Activated naive CD8-positive, alpha-beta T cell treated with anti-CD3 and anti-CD28 coated beads for 36 hours (primary cell): ENCODE data around the gene IPO4. TPM values are rescaled to one million over a fixed set of nuclear protein-coding genes. Genes with fewer than 3 reads are reported as not detected.

Experiments
- DNase-seq: peaks from one replicate; pipeline ENCODE4 v3.0.0; 2021
- H3K27ac Mint-ChIP-seq: one replicate; pipeline ENCODE4 v1.8.0; 2022; ENCODE audit warnings: mild to moderate bottlenecking, moderate library complexity, mixed read lengths
- H3K27me3 Mint-ChIP-seq: one replicate; pipeline ENCODE4 v1.8.0; 2022; ENCODE audit warnings: mild to moderate bottlenecking, mixed read lengths
- H3K36me3 Mint-ChIP-seq: one replicate; pipeline ENCODE4 v1.8.0; 2021; ENCODE audit warnings: mild to moderate bottlenecking, mixed read lengths
- H3K4me1 Mint-ChIP-seq: one replicate; pipeline ENCODE4 v1.8.0; 2021; ENCODE audit warnings: mixed read lengths
- H3K4me3 Mint-ChIP-seq: one replicate; pipeline ENCODE4 v1.8.0; 2022; ENCODE audit warnings: mild to moderate bottlenecking, moderate library complexity, mixed read lengths
- H3K9me3 Mint-ChIP-seq: one replicate; pipeline ENCODE4 v1.8.0; 2022; ENCODE audit warnings: mixed read lengths
- total RNA-seq, 2 experiments: library from RNA; stranded (reverse); gene quantifications; one replicate each; pipeline ENCODE4 v1.2.3, GENCODE V29; 2021

The IPO4 gene
- total RNA-seq, 2 experiments from 2014 or later, result 152 to 161 TPM

GRCh38 chr14:24177041-24177825 is 11.4 kb downstream of the IPO4 start:
- H3K4me1 Mint-ChIP-seq, result peaks cover 8% of the 10 kb centered on the region
- no peak for DNase-seq
- H3K4me3 Mint-ChIP-seq, result no peak overlapping the region
- H3K36me3 Mint-ChIP-seq, result peaks cover 8% of the 10 kb centered on the region
- H3K9me3 Mint-ChIP-seq, result no peaks in the 10 kb centered on the region
- H3K27me3 Mint-ChIP-seq, result no peaks in the 10 kb centered on the region
- H3K27ac Mint-ChIP-seq, result peak overlapping the region; percentile 6

- Mint-ChIP-seq H3K36me3 (peaks cover 10% of the 10 kb centered on the region), H3K27ac (no peak overlapping the region), H3K4me1 (peaks cover 11% of the 10 kb centered on the region), H3K9me3 (no peaks in the 10 kb centered on the region), H3K27me3 (no peaks in the 10 kb centered on the region), H3K4me3 (no peak overlapping the region)
- DNase-seq, result no peak
Measured at GRCh38 chr14:24176599-24176998, 12.0 kb downstream of the IPO4 start.

- DNase-seq, result no peak
- peaks cover 23% of the 10 kb centered on the region for H3K36me3 Mint-ChIP-seq
- no peaks in the 10 kb centered on the region for H3K27me3 Mint-ChIP-seq
- no peaks in the 10 kb centered on the region for H3K9me3 Mint-ChIP-seq
- peaks cover 18% of the 10 kb centered on the region for H3K4me1 Mint-ChIP-seq
- peak overlapping the region; percentile 25 for H3K27ac Mint-ChIP-seq
- H3K4me3 Mint-ChIP-seq, result peak overlapping the region; percentile 78
Measured at GRCh38 chr14:24172871-24173281, 15.7 kb downstream of the IPO4 start.

GRCh38 chr14:24172261-24172860 is 16.3 kb downstream of the IPO4 start:
- Mint-ChIP-seq H3K4me1 (peaks cover 18% of the 10 kb centered on the region), H3K27me3 (no peaks in the 10 kb centered on the region), H3K9me3 (no peaks in the 10 kb centered on the region), H3K4me3 (peak overlapping the region; percentile 78), H3K27ac (peak overlapping the region; percentile 54), H3K36me3 (peaks cover 26% of the 10 kb centered on the region)
- DNase-seq, result no peak

GRCh38 chr14:24171422-24172260 is 17.0 kb downstream of the IPO4 start, which contains the start of gene REC8:
TSS of gene REC8 (plus strand) at chr14:24172080. CDS start at chr14:24172553, 473 bp downstream.
- peak; percentile 83 for DNase-seq
- H3K4me3 Mint-ChIP-seq, result peak within 1 kb of the TSS; percentile 78
- peaks cover 22% of the 10 kb centered on the region for H3K4me1 Mint-ChIP-seq
- H3K9me3 Mint-ChIP-seq, result no peaks in the 10 kb centered on the region
- H3K27me3 Mint-ChIP-seq, result no peaks in the 10 kb centered on the region
- H3K36me3 Mint-ChIP-seq, result peaks cover 31% of the 10 kb centered on the region
- H3K27ac Mint-ChIP-seq, result peak within 1 kb of the TSS; percentile 83

GRCh38 chr14:24167469-24168114 is 21.0 kb downstream of the IPO4 start:
- peaks cover 36% of the 10 kb centered on the region for H3K4me1 Mint-ChIP-seq
- no peak for DNase-seq
- peak overlapping the region; percentile 44 for H3K27ac Mint-ChIP-seq
- no peaks in the 10 kb centered on the region for H3K27me3 Mint-ChIP-seq
- H3K9me3 Mint-ChIP-seq, result no peaks in the 10 kb centered on the region
- H3K36me3 Mint-ChIP-seq, result peaks cover 49% of the 10 kb centered on the region
- H3K4me3 Mint-ChIP-seq, result no peak overlapping the region

GRCh38 chr14:24165785-24166184 is 22.8 kb downstream of the IPO4 start:
- Mint-ChIP-seq H3K36me3 (peaks cover 55% of the 10 kb centered on the region), H3K9me3 (no peaks in the 10 kb centered on the region), H3K4me3 (no peak overlapping the region), H3K27ac (no peak overlapping the region), H3K4me1 (peaks cover 38% of the 10 kb centered on the region), H3K27me3 (peaks cover 6% of the 10 kb centered on the region)
- DNase-seq, result no peak

- H3K27me3 Mint-ChIP-seq, result peaks cover 6% of the 10 kb centered on the region
- no peaks in the 10 kb centered on the region for H3K9me3 Mint-ChIP-seq
- H3K27ac Mint-ChIP-seq, result peak overlapping the region; percentile 70
- no peak for DNase-seq
- H3K4me1 Mint-ChIP-seq, result peaks cover 47% of the 10 kb centered on the region
- H3K4me3 Mint-ChIP-seq, result no peak overlapping the region
- H3K36me3 Mint-ChIP-seq, result peaks cover 51% of the 10 kb centered on the region
Measured at GRCh38 chr14:24164518-24164991, 24.1 kb downstream of the IPO4 start.

- H3K4me1 Mint-ChIP-seq, result peaks cover 47% of the 10 kb centered on the region
- peaks cover 42% of the 10 kb centered on the region for H3K36me3 Mint-ChIP-seq
- peak; percentile 24 for DNase-seq
Measured at GRCh38 chr14:24162093-24162492, 26.5 kb downstream of the IPO4 start.

GRCh38 chr14:24160850-24161804 is 27.5 kb downstream of the IPO4 start, which contains the start of gene IRF9:
TSS of gene IRF9 (plus strand) at chr14:24161265. CDS start at chr14:24162145, 880 bp downstream.
- peak within 1 kb of the TSS; percentile 99 for H3K4me3 Mint-ChIP-seq
- peaks cover 41% of the 10 kb centered on the region for H3K4me1 Mint-ChIP-seq
- no peaks in the 10 kb centered on the region for H3K9me3 Mint-ChIP-seq
- DNase-seq, result peak; percentile 94
- peaks cover 6% of the 10 kb centered on the region for H3K27me3 Mint-ChIP-seq
- H3K27ac Mint-ChIP-seq, result peak within 1 kb of the TSS; percentile 100
- peaks cover 38% of the 10 kb centered on the region for H3K36me3 Mint-ChIP-seq

More at GRCh38 chr14:24162093-24162492, 26.5 kb downstream of the IPO4 start:
- H3K4me3 Mint-ChIP-seq, result peak overlapping the region; percentile 99
- H3K27ac Mint-ChIP-seq, result peak overlapping the region; percentile 100
- peaks cover 6% of the 10 kb centered on the region for H3K27me3 Mint-ChIP-seq
- H3K9me3 Mint-ChIP-seq, result no peaks in the 10 kb centered on the region

- Mint-ChIP-seq H3K27me3 (peaks cover 6% of the 10 kb centered on the region), H3K36me3 (peaks cover 38% of the 10 kb centered on the region), H3K9me3 (no peaks in the 10 kb centered on the region), H3K4me3 (no peak overlapping the region), H3K4me1 (peaks cover 41% of the 10 kb centered on the region), H3K27ac (peak overlapping the region; percentile 100)
- DNase-seq, result no peak
Measured at GRCh38 chr14:24160499-24160849, 28.1 kb downstream of the IPO4 start.

- H3K36me3 Mint-ChIP-seq, result peaks cover 34% of the 10 kb centered on the region
- no peak overlapping the region for H3K4me3 Mint-ChIP-seq
- peaks cover 38% of the 10 kb centered on the region for H3K4me1 Mint-ChIP-seq
- H3K9me3 Mint-ChIP-seq, result no peaks in the 10 kb centered on the region
- peaks cover 6% of the 10 kb centered on the region for H3K27me3 Mint-ChIP-seq
- no peak for DNase-seq
- H3K27ac Mint-ChIP-seq, result peak overlapping the region; percentile 100
Measured at GRCh38 chr14:24159777-24160498, 28.7 kb downstream of the IPO4 start.

GRCh38 chr14:24157331-24157730 is 31.3 kb downstream of the IPO4 start:
- Mint-ChIP-seq H3K36me3 (peaks cover 18% of the 10 kb centered on the region), H3K27me3 (peaks cover 6% of the 10 kb centered on the region), H3K4me3 (no peak overlapping the region), H3K4me1 (peaks cover 21% of the 10 kb centered on the region), H3K27ac (peak overlapping the region; percentile 65), H3K9me3 (no peaks in the 10 kb centered on the region)
- no peak for DNase-seq
